ENCODE data around the gene HOXA3. TPM values are rescaled to one million over a fixed set of nuclear protein-coding genes. Genes with fewer than 3 reads are reported as not detected.

The HOXA3 gene
- polyA plus RNA-seq, 3 donors: not detected

DNA sequence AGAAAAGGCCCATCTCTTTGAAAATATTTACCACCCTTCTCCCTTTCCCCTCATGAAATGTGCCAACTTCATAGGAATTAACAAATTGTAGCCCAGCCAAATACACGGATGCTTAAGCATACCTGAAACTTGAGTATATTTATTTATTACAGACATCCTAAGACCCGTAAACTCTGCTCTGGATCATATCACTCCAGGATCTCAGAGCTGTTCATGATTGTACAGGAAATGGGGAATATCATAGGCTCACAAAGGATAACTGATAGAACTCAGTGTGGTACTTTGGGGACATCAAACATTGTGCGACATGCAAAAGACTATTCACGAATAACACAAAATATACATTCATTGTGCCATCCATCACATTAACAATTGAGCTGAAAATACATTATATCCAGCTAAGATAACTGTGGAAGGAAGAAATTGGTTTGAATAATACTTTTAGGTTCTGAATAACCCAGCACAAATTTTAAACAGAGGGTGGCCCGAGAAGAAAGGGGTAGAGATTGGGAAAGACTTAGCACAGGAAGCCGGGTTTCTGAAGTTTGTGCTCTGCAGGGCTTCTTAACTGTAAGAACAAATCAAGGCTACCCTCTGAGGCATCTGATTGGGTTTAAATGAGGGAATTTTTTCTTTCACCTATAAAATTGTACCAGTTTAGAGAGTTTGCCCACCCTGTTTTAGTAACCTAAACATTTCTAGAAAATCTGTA lies 59.0 kb downstream of the HOXA3 start:
- Histone ChIP-seq H4K20me1 (ENCODE audit: insufficient read depth, low read length) (peaks cover 14% of the 10 kb centered on the region), H3K9ac (ENCODE audit: insufficient read depth, low read length, poor library complexity, severe bottlenecking) (no peak overlapping the region), H3K27ac (ENCODE audit: low read depth in 1 of 2, low read length in 2 of 2) (no peak overlapping the region), H3K4me2 (replicated peaks; ENCODE audit: extremely low read depth, low read length, poor library complexity, severe bottlenecking) (no peak overlapping the region), H3K36me3 (replicated peaks in 1 of 2; ENCODE audit: control insufficient read depth in 1 of 2, insufficient read depth in 2 of 2, low read length in 2 of 2) (no peaks in the 10 kb centered on the region), H2AFZ (ENCODE audit: insufficient read depth, low read depth, low read length, poor library complexity, severe bottlenecking) (no peak overlapping the region), H3K9me3 (replicated peaks in 1 of 2; ENCODE audit: control insufficient read depth in 1 of 2, insufficient read depth in 1 of 2, low read length in 2 of 2) (peaks cover 0 to 14% of the 10 kb centered on the region in 2 donors), H3K4me3 (replicated peaks in 1 of 3; ENCODE audit: low read depth in 2 of 3, low read length in 3 of 3) (no peak overlapping the region), H3K4me1 (ENCODE audit: control insufficient read depth in 1 of 2, insufficient read depth in 2 of 2, low read length in 2 of 2) (peaks cover 32 to 37% of the 10 kb centered on the region in 2 donors), H3K27me3 (ENCODE audit: control insufficient read depth in 2 of 2, insufficient read depth in 2 of 2, low read length in 2 of 2) (peaks cover 71 to 83% of the 10 kb centered on the region in 2 donors), H3K79me2 (ENCODE audit: insufficient read depth, low read length) (peaks cover 23% of the 10 kb centered on the region)
- H3K4me3 Mint-ChIP-seq: peak overlapping the region in 1 of 2 donors; percentile 95
- no CpG with 5 or more reads among the region's 6 CpGs for WGBS (ENCODE audit: insufficient coverage)
- H3K36me3 Mint-ChIP-seq: peaks cover 16 to 36% of the 10 kb centered on the region in 2 donors
- TF ChIP-seq, protein P1, sequence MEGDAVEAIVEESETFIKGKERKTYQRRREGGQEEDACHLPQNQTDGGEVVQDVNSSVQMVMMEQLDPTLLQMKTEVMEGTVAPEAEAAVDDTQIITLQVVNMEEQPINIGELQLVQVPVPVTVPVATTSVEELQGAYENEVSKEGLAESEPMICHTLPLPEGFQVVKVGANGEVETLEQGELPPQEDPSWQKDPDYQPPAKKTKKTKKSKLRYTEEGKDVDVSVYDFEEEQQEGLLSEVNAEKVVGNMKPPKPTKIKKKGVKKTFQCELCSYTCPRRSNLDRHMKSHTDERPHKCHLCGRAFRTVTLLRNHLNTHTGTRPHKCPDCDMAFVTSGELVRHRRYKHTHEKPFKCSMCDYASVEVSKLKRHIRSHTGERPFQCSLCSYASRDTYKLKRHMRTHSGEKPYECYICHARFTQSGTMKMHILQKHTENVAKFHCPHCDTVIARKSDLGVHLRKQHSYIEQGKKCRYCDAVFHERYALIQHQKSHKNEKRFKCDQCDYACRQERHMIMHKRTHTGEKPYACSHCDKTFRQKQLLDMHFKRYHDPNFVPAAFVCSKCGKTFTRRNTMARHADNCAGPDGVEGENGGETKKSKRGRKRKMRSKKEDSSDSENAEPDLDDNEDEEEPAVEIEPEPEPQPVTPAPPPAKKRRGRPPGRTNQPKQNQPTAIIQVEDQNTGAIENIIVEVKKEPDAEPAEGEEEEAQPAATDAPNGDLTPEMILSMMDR (IDR thresholded peaks at IDR 0.05): no peak
- H3K27me3 Mint-ChIP-seq (ENCODE audit: low read depth in 3 of 3): peaks cover 78 to 88% (median 81%) of the 10 kb centered on the region in 3 donors
- intact Hi-C loops (cut with micrococcal nuclease): loop anchor here (10.0 kb wide), 1 partner anchor 59 kb away; no protein-coding TSS in a partner anchor
- peaks cover 0 to 34% (median 16%) of the 10 kb centered on the region in 7 donors for H3K9me3 Mint-ChIP-seq
- H3K4me1 Mint-ChIP-seq: peaks cover 41% of the 10 kb centered on the region
- H3K27ac Mint-ChIP-seq: no peak overlapping the region
- DNase-seq: no peak

DNA sequence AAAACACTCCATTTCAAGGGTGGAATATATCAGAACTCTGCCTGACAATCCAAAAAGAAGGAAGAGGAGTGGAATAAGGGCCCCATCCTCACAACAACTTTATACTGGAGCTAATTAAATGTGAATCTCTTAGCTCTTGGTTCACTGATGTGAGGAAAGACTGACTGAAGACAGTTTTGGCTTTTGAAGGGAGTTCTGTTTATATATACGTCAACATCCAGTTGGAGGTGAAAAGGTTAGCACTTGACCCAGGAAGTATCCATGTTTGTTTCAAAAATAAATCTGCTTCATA lies 59.6 kb downstream of the HOXA3 start:
- no peak for DNase-seq
- H3K36me3 ChIP-seq (replicated peaks in 1 of 2; ENCODE audit: control insufficient read depth in 1 of 2, insufficient read depth in 2 of 2, low read length in 2 of 2): no peaks in the 10 kb centered on the region
- H3K9ac ChIP-seq (ENCODE audit: insufficient read depth, low read length, poor library complexity, severe bottlenecking): no peak overlapping the region
- TF ChIP-seq, protein P1 (IDR thresholded peaks at IDR 0.05): no peak
- peaks cover 8% of the 10 kb centered on the region for H4K20me1 ChIP-seq (ENCODE audit: insufficient read depth, low read length)
- Mint-ChIP-seq H3K4me3 (peak overlapping the region in 1 of 2 donors; percentile 95), H3K27ac (no peak overlapping the region), H3K9me3 (peaks cover 0 to 36% (median 18%) of the 10 kb centered on the region in 7 donors), H3K4me1 (peaks cover 39% of the 10 kb centered on the region), H3K36me3 (peaks cover 11 to 33% of the 10 kb centered on the region in 2 donors), H3K27me3 (ENCODE audit: low read depth in 3 of 3) (peaks cover 79 to 88% (median 82%) of the 10 kb centered on the region in 3 donors)
- no peak overlapping the region for H2AFZ ChIP-seq (ENCODE audit: insufficient read depth, low read depth, low read length, poor library complexity, severe bottlenecking)
- intact Hi-C loops (cut with micrococcal nuclease): loop anchor here (10.0 kb wide), 1 partner anchor 58 kb away; no protein-coding TSS in a partner anchor
- WGBS (ENCODE audit: insufficient coverage): no CpG with 5 or more reads among the region's 1 CpG
- H3K9me3 ChIP-seq (replicated peaks in 1 of 2; ENCODE audit: control insufficient read depth in 1 of 2, insufficient read depth in 1 of 2, low read length in 2 of 2): peaks cover 3 to 19% of the 10 kb centered on the region in 2 donors
- no peak overlapping the region for H3K4me2 ChIP-seq (replicated peaks; ENCODE audit: extremely low read depth, low read length, poor library complexity, severe bottlenecking)
- H3K27me3 ChIP-seq (ENCODE audit: control insufficient read depth in 2 of 2, insufficient read depth in 2 of 2, low read length in 2 of 2): peaks cover 73 to 83% of the 10 kb centered on the region in 2 donors
- H3K27ac ChIP-seq (ENCODE audit: low read depth in 1 of 2, low read length in 2 of 2): no peak overlapping the region
- no peak overlapping the region for H3K4me3 ChIP-seq (replicated peaks in 1 of 3; ENCODE audit: low read depth in 2 of 3, low read length in 3 of 3)
- peaks cover 29 to 37% of the 10 kb centered on the region in 2 donors for H3K4me1 ChIP-seq (ENCODE audit: control insufficient read depth in 1 of 2, insufficient read depth in 2 of 2, low read length in 2 of 2)
- H3K79me2 ChIP-seq (ENCODE audit: insufficient read depth, low read length): peaks cover 18% of the 10 kb centered on the region

Data from CD14-positive monocyte (primary cell).